KOPT-K1 (cell line): ENCODE data around the gene TMEM95.

Experiments used
- H3K27ac ChIP-seq: fragments of 200-600 bp; sonication (generic); 2 replicates; pipeline ENCODE4 v1.5.1; 2016; ENCODE audit warnings: antibody characterized with exemption, mild to moderate bottlenecking, low read depth, low read length; ENCODE audit not compliant: poor library complexity, severe bottlenecking
- H3K36me3 ChIP-seq: fragments of 200-600 bp; sonication (generic); 2 replicates; pipeline ENCODE4 v1.5.1; 2017; ENCODE audit warnings: antibody characterized with exemption, mild to moderate bottlenecking, low read length, moderate library complexity; ENCODE audit not compliant: insufficient read depth
- H3K9me3 ChIP-seq: fragments of 200-600 bp; sonication (generic); 2 replicates; pipeline ENCODE4 v1.5.1; 2017; ENCODE audit warnings: antibody characterized with exemption, low read length, mild to moderate bottlenecking; ENCODE audit not compliant: insufficient read depth, poor library complexity, severe bottlenecking

TMEM95 gene

DNA sequence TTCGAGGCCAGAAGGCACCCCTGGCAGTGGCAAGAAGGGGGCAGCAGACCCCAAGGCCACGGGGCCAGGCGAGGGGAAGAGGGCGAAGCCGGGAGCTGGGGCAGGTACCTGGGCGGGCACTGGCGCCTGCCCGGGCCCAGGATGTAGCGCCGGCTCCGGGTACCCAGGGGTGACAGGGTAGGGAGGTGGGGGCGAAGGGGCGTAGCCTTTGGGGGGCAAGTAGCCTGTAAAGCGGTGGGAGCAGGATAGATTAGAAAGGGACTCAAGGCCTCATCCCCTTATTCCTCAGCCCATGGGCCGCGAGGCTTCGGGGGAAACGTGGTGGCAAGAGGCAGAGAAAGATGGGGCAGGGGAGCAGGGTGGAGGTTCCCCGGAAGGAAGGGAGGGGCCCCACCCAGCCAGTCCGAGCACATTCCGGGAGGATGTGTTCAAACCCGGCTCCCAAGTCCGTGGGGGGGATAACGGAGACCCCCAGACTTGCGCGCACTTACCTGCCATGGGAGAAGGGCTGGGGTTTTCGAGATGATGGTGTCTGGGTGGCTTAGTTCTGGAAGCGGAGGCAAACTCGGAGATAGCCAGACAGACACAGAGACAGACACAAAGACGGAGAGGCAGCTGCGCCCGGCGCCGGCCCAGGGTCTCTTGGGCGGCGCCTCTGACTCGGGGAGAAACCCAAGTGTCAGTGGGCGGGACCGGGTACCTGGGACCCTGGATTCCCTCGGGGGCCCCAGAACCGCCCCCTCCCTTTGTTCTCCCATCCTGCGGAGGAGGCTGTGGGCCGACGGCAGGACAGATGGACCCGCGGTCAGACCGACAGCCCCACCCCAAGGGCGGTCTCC is 38.9 kb downstream of the TMEM95 start:
- H3K27ac ChIP-seq, result peak overlapping the region; percentile 66
- no peaks in the 10 kb centered on the region for H3K36me3 ChIP-seq
- H3K9me3 ChIP-seq, result no peaks in the 10 kb centered on the region

DNA sequence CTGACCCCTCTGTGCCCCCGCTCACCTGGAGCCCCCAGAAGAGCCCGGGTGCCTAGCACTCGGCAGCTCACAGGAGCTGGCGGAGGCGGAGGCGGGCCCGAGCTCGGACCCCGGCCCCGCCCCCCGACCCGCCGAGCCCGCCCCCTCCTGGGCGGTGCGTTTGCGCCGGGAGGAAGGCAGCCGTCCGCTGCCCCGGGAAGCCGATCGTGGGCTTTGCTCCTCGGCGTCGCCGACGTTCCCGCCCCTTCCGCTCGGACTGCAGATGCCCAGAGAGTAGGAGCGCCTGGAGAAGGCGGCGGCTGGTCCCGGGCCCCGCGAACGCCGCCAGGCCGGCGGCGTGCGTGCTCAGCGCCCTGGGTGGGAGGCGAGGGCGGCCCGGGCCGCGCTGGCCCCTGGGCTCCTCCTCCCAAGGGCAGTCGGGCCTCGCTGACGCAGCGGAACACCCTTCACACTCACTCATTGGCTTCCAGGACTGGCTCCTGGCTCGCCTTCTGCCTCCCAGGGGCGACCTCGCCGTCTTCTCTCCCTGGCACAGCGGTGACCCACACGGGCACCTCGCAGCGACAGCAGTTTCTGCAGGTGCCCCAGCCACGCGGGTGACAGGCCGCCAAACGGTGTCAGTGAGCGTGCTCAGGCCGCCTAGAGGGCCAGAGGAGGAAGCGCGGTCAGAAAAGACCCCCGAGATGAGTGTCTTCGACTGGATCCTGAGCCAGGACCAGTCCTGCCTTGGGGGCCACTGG is 39.7 kb downstream of the TMEM95 start, which contains the start of gene PLSCR3:
Gene PLSCR3 (minus strand): TSS at position 74 of the 740 bp plus-strand sequence. CDS start 415 bp downstream, outside the sequence.
- Histone ChIP-seq H3K36me3 (no peaks in the 10 kb centered on the region), H3K27ac (peak within 1 kb of the TSS; percentile 66), H3K9me3 (no peaks in the 10 kb centered on the region)

DNA sequence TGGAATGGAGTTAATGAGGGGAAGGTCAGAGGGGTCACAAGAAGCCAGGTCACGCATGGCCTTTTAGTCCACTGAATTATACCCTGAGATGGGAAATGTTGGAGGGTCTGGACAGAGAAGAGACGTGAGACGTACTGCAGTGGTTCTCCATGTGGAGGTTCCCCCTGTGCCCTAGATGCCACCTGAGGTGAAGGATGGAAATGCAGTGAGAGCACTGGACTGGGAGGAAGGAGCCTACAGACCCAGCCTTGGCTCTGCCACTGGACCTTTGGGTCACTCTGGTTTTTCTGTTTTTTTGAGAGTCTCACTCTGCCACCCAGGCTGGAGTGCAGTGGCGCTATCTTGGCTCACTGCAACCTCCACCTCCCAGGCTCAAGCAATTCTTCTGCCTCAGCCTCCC is 41.2 kb downstream of the TMEM95 start:
- Histone ChIP-seq H3K9me3 (no peaks in the 10 kb centered on the region), H3K27ac (no peak overlapping the region), H3K36me3 (no peaks in the 10 kb centered on the region)

DNA sequence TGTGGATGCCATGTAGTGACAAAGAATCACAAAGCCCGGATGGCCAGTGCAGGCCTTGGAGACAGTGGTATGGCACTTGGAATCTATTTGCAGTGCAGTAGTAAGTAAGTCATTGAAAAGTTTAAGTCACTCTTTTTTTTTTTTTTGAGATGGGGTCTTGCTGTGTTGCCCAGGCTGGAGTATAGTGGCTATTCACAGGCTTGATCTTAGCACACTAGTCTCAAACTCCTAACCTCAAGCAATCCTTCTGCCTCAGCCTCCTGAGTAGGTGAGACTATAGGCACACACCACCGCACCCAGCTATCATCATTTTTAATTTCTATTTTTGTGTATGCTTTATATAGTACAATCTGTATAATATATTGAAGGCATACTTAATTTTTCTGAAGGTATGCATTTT is 43.7 kb downstream of the TMEM95 start:
- Histone ChIP-seq H3K9me3 (no peaks in the 10 kb centered on the region), H3K27ac (no peak overlapping the region), H3K36me3 (no peaks in the 10 kb centered on the region)

DNA sequence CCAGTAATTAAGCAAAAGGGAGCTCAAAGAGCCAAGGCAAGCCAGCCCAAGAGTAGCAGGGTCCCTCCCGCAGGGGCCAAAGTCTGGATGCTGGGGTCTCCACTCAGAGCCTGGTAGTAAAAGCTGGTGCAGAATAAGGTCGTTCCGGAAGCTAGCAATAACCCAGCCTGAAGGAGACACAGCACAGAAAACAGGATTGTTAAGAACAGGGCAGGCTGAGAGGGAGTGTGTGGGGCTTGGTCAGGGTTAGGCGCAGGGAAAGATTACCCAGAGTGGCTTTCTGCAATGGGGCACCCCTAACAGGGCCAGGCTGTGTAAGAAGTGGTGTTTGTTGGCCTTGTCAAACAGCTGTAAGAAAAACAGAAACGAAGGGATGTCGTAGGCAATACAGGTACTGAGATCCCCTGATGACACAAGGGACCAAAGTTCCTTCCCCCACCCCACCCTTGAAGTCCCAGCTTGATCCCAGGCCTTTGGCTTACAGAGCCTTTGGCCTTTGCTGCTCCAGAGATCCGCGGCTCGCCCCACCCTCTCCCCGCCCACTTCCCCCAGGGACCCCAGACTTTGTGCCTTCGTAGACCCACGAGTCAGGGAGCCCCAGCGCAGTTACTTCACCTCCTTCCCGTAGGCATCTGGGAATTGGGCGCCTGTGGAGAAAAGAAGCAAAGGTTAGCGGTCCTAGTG is 48.2 kb downstream of the TMEM95 start:
- Histone ChIP-seq H3K36me3 (no peaks in the 10 kb centered on the region), H3K27ac (peak overlapping the region; percentile 63), H3K9me3 (no peaks in the 10 kb centered on the region)

DNA sequence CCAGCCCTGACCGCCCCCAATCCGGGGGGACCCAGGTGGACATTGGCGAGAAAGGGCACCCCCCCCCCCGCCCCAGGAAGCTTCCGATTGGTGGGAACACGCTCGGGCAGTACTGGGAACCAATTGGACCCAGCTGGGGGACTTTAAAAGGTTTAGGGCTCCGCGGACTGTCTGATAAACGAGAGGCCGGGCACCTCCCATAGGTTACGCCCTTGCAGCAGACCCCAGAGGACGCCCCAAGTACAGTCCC is 48.7 kb downstream of the TMEM95 start:
- Histone ChIP-seq H3K27ac (peak overlapping the region; percentile 63), H3K9me3 (no peaks in the 10 kb centered on the region), H3K36me3 (no peaks in the 10 kb centered on the region)

DNA sequence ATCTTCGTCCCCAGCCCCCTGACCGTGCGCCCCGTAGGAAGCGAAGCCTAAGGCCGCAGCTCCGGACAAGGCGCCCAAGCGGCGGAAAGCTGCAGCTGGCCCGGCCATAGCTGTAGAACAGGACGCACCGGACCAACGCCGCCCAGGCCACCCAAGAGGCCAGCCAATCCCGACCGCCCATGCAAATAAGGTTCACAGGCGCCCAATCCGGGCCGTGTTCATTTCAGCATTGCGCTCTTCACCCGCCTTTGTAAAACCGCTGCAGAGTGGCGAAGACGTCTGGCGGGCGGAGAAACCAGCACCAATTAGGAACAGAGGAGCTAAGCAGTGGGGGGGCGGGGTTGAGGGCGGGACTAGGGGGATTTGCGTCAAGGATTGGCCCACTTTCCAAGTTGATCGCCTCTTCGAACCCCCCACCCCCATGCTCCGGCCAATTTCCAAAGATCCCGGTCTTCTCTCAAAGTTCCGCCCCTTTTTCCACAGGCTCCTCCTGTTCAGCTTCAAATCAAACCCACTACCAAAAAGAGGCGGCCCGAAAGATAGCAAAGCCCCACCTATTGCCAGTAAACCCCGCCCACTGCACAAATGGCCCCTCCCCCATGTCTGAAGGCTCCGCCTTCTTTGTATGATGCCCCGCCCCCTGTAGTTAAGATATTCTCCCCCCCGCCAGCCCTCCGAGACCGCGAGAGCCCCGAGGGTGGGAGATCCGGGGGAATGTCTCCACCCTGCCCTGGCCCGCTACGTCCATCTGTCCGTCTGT is 49.2 kb downstream of the TMEM95 start, which contains the start of gene TMEM256:
Gene TMEM256 (minus strand): TSS at position 121 of the 760 bp plus-strand sequence. CDS start 13 bp downstream, at position 108.
- no peaks in the 10 kb centered on the region for H3K36me3 ChIP-seq
- no peaks in the 10 kb centered on the region for H3K9me3 ChIP-seq
- H3K27ac ChIP-seq, result peak within 1 kb of the TSS; percentile 63

DNA sequence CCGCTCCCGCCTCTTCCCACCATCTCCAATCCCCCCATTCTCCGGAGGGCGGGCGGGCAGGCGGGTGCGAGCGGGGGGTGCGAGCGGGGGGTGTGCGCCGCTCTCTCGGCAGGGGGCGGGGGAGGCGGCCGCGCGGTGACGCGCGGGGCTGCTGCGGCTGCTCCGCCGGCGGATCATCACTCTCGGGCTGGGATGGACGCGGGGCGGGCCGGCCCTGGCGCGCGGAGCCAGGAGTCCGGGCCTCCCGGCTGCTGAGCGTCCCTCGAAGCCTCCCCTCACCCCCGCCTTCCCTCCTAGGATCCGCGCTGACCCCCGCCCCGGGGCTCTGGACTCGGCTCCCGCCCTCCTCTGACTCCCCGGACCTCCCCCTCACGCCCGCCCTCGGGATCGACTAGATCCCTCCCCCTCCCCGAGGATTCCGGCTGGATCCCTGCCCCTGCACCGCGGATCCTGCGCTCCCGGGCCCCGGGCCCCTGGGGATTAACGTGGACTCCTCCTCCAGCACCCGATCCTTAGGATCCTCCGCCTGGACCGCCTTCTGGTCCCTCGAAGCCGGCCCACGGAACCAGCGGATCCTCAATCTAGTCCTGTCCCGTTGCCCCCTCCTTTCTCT is 49.9 kb downstream of the TMEM95 start:
- H3K9me3 ChIP-seq, result no peaks in the 10 kb centered on the region
- H3K36me3 ChIP-seq, result no peaks in the 10 kb centered on the region
- H3K27ac ChIP-seq, result peak overlapping the region; percentile 63

DNA sequence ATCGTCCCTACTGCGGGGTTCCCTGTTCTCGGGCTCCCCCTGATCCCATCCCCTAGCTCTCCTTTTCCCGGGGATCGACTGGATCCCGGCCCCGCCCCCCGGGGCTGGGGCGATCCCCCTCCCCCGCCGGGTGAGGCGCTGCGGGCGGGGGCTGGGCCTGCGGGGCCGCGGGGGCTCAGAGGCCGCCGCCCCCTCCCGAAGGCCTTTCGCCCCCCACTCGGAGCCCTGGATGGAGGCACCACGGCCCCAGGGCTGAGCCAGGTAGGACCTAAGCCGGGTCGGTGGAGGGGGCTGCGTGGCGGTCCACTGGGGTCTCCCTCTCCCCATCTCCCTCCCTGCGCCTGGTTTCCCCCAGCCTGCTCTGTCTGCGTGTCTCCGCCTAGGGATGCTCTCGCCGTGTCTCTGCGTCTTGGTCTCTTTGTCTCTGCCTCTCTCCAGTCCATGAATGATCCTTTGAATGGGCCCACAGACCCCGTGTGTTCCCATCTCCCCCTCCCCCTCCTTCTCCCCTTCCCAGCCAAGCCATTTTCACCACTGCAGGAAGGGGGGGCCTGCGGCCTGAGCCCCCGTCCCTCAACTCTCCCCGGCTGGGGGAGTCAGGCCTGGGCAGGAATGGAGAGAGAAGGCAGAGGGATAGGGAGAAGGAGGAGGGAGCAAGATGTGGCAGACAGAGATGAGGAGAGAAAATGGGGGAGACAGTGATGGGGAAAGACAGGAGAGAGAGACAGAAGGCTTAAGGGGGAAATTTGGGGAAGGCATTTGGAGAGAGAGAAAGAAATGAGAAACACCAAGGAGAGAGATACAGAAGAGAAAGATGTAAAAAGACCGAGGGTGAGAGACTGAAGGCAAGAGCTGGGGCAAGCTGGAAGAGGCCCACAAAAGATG is 50.6 kb downstream of the TMEM95 start:
- Histone ChIP-seq H3K9me3 (no peaks in the 10 kb centered on the region), H3K27ac (no peak overlapping the region), H3K36me3 (no peaks in the 10 kb centered on the region)

DNA sequence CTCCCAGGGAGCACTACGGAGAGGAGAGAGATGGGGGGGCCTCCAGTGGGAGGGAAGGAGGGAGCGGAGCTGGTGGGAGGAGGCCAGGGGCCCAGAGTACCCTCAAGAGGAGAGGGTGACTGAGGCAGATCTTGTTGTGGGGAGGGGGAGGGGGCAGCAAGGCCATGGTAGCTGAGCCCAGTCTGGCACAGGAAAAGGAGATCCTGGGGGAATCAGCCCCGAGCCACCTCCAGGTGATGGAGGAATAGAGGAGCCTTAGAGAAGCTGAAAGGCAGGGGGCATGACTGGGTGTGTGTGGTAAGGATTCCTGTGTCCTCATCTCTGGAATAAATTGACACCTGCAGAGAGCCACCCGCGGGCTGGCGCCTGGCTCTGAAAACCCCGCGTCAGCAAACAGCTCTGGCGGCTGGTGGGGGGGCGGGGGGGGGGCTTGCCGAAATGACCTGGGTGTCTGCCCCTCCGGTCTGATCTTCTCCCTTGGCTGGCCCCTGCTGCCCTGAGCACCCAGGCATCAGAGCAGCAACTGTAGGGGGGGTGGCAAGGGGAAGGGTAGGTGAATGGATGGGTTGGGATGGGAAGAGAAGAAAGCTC is 51.4 kb downstream of the TMEM95 start:
- no peaks in the 10 kb centered on the region for H3K9me3 ChIP-seq
- H3K27ac ChIP-seq, result no peak overlapping the region
- H3K36me3 ChIP-seq, result no peaks in the 10 kb centered on the region
